ENCODE measurements around the gene OR52N1.

DNA sequence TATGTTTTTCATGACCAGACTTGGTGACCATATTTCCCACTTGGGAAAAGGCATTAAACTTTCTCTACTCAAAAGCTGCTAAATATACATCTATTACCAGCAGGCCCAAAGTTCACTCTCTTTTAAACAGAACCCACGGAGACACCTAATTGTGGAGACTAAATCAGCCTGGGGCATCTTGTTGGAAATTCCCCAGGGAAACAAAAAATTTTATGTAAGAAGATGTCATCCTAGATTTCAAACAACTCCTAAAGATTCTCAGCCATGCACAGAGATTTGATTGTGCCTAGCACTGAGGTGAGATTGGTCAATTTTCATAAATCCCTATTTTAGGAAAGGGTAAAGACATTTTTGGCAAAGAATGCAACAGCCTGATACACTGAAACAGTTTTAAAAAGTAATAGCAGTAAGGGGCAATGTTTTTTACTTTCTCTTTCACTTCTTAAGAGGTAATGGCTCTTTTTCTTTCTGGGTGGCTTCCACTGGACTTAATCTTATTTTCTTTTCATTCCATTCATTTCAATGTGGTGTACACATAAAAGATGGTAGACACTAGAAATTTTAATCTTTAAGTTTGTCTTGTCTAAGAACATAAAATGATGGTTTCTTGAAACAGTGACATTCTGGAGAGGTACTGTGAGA, 27.3 kb upstream of the OR52N1 start:
- TF ChIP-seq PPARA (CRISPR knock-in tag; IDR thresholded peaks at IDR 0.05; ENCODE audit: borderline replicate concordance), result no peak
- TF ChIP-seq, protein P1, sequence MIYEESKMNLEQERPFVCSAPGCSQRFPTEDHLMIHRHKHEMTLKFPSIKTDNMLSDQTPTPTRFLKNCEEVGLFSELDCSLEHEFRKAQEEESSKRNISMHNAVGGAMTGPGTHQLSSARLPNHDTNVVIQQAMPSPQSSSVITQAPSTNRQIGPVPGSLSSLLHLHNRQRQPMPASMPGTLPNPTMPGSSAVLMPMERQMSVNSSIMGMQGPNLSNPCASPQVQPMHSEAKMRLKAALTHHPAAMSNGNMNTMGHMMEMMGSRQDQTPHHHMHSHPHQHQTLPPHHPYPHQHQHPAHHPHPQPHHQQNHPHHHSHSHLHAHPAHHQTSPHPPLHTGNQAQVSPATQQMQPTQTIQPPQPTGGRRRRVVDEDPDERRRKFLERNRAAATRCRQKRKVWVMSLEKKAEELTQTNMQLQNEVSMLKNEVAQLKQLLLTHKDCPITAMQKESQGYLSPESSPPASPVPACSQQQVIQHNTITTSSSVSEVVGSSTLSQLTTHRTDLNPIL (CRISPR knock-in tag; IDR thresholded peaks at IDR 0.05; ENCODE audit: low read depth), result no peak
- TF ChIP-seq, protein P2, sequence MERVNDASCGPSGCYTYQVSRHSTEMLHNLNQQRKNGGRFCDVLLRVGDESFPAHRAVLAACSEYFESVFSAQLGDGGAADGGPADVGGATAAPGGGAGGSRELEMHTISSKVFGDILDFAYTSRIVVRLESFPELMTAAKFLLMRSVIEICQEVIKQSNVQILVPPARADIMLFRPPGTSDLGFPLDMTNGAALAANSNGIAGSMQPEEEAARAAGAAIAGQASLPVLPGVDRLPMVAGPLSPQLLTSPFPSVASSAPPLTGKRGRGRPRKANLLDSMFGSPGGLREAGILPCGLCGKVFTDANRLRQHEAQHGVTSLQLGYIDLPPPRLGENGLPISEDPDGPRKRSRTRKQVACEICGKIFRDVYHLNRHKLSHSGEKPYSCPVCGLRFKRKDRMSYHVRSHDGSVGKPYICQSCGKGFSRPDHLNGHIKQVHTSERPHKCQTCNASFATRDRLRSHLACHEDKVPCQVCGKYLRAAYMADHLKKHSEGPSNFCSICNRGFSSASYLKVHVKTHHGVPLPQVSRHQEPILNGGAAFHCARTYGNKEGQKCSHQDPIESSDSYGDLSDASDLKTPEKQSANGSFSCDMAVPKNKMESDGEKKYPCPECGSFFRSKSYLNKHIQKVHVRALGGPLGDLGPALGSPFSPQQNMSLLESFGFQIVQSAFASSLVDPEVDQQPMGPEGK (CRISPR knock-in tag; IDR thresholded peaks at IDR 0.05; ENCODE audit: borderline replicate concordance), result no peak
